A673 (cell line): ENCODE data around the gene SLC16A9. TPM values are rescaled to one million over a fixed set of nuclear protein-coding genes. Genes with fewer than 3 reads are reported as not detected.
A peak's percentile ranks its signal among the peaks of the same experiment; 100 is the strongest.

Experiments
- BruUV-seq: library from RNA; stranded (reverse); fragments of 400-500 nt; replicated peaks from 2 replicates; lab custom pipeline; 2021; lab: Mats Ljungman, UMichigan
- CTCF ChIA-PET: fragments of 300-600 bp; sonication (Branson Sonifier 250); formaldehyde crosslinking; loops from one replicate; lab custom pipeline; 2022; ENCODE audit warnings: antibody characterized with exemption; lab: Charles Lee
- POLR2A ChIA-PET: fragments of 300-600 bp; sonication (Branson Sonifier 250); formaldehyde crosslinking; loops from one replicate; lab custom pipeline; 2022; ENCODE audit warnings: antibody characterized with exemption; ENCODE audit not compliant: low non-redundant PET; lab: Charles Lee
- DNase-seq: peaks from one replicate; pipeline ENCODE4 v3.0.0-alpha.2; 2015; ENCODE audit warnings: low spot score
- H3K27ac ChIP-seq: fragments of 200-600 bp; sonication (generic); 2 replicates; pipeline ENCODE4 v1.5.1; 2016; ENCODE audit warnings: mixed run types, low read depth, mild to moderate bottlenecking, mixed read lengths, antibody characterized with exemption, low read length; ENCODE audit not compliant: poor library complexity, severe bottlenecking
- H3K27me3 ChIP-seq: fragments of 200-600 bp; sonication (generic); replicated peaks from 2 replicates; pipeline ENCODE4 v1.6.1; 2017; ENCODE audit warnings: mixed run types, low read depth, mild to moderate bottlenecking, mixed read lengths, antibody characterized with exemption, low read length; ENCODE audit not compliant: insufficient read depth, poor library complexity
- H3K36me3 ChIP-seq: fragments of 200-600 bp; sonication (generic); 2 replicates; pipeline ENCODE4 v1.6.1; 2016; ENCODE audit warnings: mixed run types, mild to moderate bottlenecking, mixed read lengths, antibody characterized with exemption, low read length; ENCODE audit not compliant: insufficient read depth, poor library complexity, severe bottlenecking
- H3K4me1 ChIP-seq: fragments of 200-600 bp; sonication (generic); 2 replicates; pipeline ENCODE4 v1.6.1; 2017; ENCODE audit warnings: mixed run types, mild to moderate bottlenecking, mixed read lengths, antibody characterized with exemption, low read length; ENCODE audit not compliant: insufficient read depth, poor library complexity, severe bottlenecking
- H3K4me3 ChIP-seq: fragments of 200-600 bp; sonication (generic); 2 replicates; pipeline ENCODE4 v1.5.1; 2016; ENCODE audit warnings: low read depth, mixed run types, mild to moderate bottlenecking, mixed read lengths, low read length; ENCODE audit not compliant: poor library complexity, severe bottlenecking
- H3K9me3 ChIP-seq: fragments of 200-600 bp; sonication (generic); 2 replicates; pipeline ENCODE4 v1.6.1; 2016; ENCODE audit warnings: mixed run types, low read depth, mild to moderate bottlenecking, mixed read lengths, antibody characterized with exemption, low read length; ENCODE audit not compliant: poor library complexity, severe bottlenecking
- EZH2 ChIP-seq: fragments of 200-600 bp; sonication (generic); IDR thresholded peaks from 2 replicates; pipeline ENCODE4 v1.6.1; 2017; ENCODE audit warnings: borderline replicate concordance, low read depth, mild to moderate bottlenecking, mixed read lengths, antibody characterized with exemption, low read length; ENCODE audit not compliant: poor library complexity, severe bottlenecking
- intact Hi-C: fragments of 100-400 bp; cut with micrococcal nuclease; formaldehyde crosslinking; loops from one replicate; pipeline ENCODE4 v1.10.0; 2022; ENCODE audit not compliant: unreplicated experiment
- total RNA-seq: library from RNA; stranded (reverse); gene quantifications from 2 replicates; pipeline ENCODE4 v1.2.3, GENCODE V29; 2021
- TF ChIP-seq, protein P1 (sequence below): fragments of 300-800, 200-600 bp; sonication (generic); conservative IDR thresholded peaks from 2 replicates; pipeline ENCODE4 v1.5.1; 2017; ENCODE audit warnings: low read depth, mild to moderate bottlenecking, antibody characterized with exemption, low read length, moderate library complexity, mixed read lengths

Gene SLC16A9
- total RNA-seq, 1 experiment from 2014 or later: 2.9 TPM

DNA sequence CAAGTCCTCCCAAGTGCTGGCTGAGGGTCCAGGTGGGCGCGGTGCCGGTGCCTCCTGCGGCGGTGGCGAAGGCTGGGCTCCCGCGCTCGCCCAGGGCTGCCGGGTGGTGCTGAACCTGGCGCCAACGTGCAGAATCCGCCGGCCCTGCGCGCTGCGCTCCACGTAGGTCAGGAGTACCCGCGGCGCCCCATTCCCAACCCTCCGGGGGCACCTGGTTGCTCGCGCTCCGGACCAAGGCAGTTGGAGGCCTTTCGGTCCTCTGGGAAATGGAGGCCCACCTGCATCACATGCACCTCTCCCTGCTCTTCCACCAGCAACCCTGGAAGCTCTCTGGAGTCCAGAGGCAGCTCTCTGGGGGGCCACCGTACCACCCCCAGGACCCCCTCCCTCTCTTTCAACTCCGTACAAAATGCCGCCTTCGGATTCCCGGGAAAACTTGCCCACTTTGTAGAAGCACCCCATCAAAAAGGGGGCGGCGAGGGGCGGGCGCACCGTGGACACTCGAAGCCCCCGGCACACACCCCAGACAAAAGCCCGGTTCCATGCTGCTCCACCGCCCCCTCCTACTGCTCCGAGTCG is 745 bp downstream of the SLC16A9 start:
- CTCF ChIA-PET: interaction anchor here (0.6 kb wide), 1 partner anchor 693 kb away, joined by 5 read pairs; no protein-coding TSS in a partner anchor
- H3K27ac ChIP-seq: peak overlapping the region; percentile 60
- H3K4me3 ChIP-seq: peak overlapping the region; percentile 69

DNA sequence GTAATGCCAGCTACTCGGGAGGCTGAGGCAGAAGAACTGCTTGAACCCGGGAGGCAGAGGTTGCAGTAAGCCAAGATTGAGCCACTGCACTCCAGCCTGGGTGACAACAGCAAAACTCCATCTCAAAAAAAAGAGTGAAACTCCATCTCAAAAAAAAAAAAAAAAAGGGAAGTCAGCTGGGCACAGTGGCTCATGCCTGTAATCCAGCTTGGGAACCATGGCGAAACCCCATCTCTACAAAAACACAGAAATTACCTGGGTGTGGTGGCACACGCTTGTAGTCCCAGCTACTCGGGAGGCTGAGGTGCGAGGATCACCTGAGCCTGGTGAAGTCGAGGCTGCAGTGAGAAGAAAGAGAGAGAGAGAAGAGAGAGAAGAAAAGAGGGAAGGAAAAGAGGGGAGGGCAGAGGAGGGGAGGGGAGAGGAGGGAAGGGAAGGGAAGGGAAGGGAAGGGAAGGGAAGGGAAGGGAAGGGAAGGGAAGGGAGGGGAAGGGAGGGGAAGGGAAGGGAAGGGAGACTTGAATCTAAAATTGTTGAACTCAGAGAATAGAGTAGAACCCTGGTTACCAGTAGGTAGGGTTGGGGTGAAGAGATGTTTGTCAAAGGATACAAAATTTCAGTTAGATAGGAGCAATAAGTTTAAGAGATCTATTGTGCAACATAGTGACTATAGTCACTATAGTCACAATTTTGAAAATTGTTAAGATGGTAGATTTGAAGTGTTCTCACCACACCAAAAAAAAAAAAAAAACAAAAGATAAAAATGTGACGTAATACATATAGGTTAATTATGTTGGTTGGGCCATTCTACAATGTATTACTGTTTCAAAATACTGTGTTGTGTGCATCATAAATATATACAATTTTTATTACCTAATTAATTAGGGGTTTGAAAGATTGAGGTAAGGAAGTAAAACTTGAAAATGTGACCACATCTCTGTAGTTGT is 2.5 kb downstream of the SLC16A9 start:
- BruUV-seq: no TSS peak
- Histone ChIP-seq H3K27me3 (peaks cover 39% of the 10 kb centered on the region), H3K4me3 (no peak overlapping the region), H3K36me3 (no peaks in the 10 kb centered on the region), H3K4me1 (peaks cover 5% of the 10 kb centered on the region), H3K9me3 (no peaks in the 10 kb centered on the region), H3K27ac (no peak overlapping the region)
- intact Hi-C loops: loop anchor here (5.0 kb wide), 1 partner anchor 80 kb away; no protein-coding TSS in a partner anchor
- no peak for TF ChIP-seq EZH2
- TF ChIP-seq, protein P1, sequence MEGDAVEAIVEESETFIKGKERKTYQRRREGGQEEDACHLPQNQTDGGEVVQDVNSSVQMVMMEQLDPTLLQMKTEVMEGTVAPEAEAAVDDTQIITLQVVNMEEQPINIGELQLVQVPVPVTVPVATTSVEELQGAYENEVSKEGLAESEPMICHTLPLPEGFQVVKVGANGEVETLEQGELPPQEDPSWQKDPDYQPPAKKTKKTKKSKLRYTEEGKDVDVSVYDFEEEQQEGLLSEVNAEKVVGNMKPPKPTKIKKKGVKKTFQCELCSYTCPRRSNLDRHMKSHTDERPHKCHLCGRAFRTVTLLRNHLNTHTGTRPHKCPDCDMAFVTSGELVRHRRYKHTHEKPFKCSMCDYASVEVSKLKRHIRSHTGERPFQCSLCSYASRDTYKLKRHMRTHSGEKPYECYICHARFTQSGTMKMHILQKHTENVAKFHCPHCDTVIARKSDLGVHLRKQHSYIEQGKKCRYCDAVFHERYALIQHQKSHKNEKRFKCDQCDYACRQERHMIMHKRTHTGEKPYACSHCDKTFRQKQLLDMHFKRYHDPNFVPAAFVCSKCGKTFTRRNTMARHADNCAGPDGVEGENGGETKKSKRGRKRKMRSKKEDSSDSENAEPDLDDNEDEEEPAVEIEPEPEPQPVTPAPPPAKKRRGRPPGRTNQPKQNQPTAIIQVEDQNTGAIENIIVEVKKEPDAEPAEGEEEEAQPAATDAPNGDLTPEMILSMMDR: no peak
- ChIA-PET POLR2A (no interaction called here), CTCF (no interaction called here)
- DNase-seq: no peak

More for the DNA sequence above, 745 bp downstream of the SLC16A9 start:
- no peak for TF ChIP-seq EZH2
- TF ChIP-seq, protein P1: no peak
- no peaks in the 10 kb centered on the region for H3K9me3 ChIP-seq
- intact Hi-C loops: loop anchor here (5.0 kb wide), 1 partner anchor 82 kb away; no protein-coding TSS in a partner anchor
- peaks cover 5% of the 10 kb centered on the region for H3K4me1 ChIP-seq
- POLR2A ChIA-PET: no interaction called here
- no peaks in the 10 kb centered on the region for H3K36me3 ChIP-seq
- peaks cover 56% of the 10 kb centered on the region for H3K27me3 ChIP-seq
- no peak for DNase-seq
- no TSS peak for BruUV-seq

DNA sequence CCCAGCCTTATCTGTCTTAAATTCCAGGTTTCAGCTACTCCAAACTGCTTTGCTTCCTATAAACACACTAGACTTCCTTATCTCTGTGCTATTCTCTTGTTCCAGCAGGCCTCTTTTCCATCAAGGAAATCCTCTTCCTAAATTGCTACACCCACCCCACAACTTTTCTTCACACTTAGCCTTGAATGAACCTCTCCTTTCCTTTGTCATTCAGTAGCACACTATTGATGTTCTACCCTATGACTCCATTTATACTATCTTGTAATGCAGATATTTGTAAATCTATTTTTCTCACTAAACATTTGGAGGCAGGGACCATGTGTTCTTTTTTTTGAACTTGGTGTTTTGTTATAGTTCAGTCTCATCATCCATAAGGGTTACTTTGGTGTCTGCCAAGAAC is 3.7 kb downstream of the SLC16A9 start:
- BruUV-seq: no TSS peak

More for the DNA sequence above, 3.7 kb downstream of the SLC16A9 start:
- POLR2A ChIA-PET: no interaction called here
- CTCF ChIA-PET: no interaction called here
- TF ChIP-seq EZH2: no peak
- TF ChIP-seq, protein P1: no peak
- Histone ChIP-seq H3K9me3 (no peaks in the 10 kb centered on the region), H3K4me1 (peaks cover 5% of the 10 kb centered on the region), H3K27ac (no peak overlapping the region), H3K4me3 (no peak overlapping the region), H3K36me3 (no peaks in the 10 kb centered on the region), H3K27me3 (peaks cover 32% of the 10 kb centered on the region)
- intact Hi-C loops: loop anchor here (5.0 kb wide), 1 partner anchor 79 kb away; no protein-coding TSS in a partner anchor
- no peak for DNase-seq
